Suprapubic skin (tissue), 3 donors: Measurements from ENCODE around the gene RBM38.

Experiments used
- EP300 ChIP-seq: sonication (generic); formaldehyde crosslinking; IDR thresholded peaks from one replicate; pipeline ENCODE4 v1.6.1; 2017; ENCODE audit warnings: antibody characterized with exemption
- POLR2A ChIP-seq, 2 donors: fragments of 450-650 bp; IDR thresholded peaks; one replicate each; pipeline ENCODE4 v1.6.1; 2017; ENCODE audit warnings: antibody characterized with exemption in 2 of 2, mild to moderate bottlenecking in 2 of 2, moderate library complexity in 2 of 2
- TF ChIP-seq, protein P1 (sequence below), 2 donors: fragments of 200-600 bp in 1 of 2; fragments of 450-650 bp in 1 of 2; sonication (generic) in 1 of 2; IDR thresholded peaks; one replicate each; pipeline ENCODE4 v1.5.1; 2016 to 2019; ENCODE audit warnings: antibody characterized with exemption in 2 of 2, mild to moderate bottlenecking in 1 of 2, moderate library complexity in 1 of 2

DNA sequence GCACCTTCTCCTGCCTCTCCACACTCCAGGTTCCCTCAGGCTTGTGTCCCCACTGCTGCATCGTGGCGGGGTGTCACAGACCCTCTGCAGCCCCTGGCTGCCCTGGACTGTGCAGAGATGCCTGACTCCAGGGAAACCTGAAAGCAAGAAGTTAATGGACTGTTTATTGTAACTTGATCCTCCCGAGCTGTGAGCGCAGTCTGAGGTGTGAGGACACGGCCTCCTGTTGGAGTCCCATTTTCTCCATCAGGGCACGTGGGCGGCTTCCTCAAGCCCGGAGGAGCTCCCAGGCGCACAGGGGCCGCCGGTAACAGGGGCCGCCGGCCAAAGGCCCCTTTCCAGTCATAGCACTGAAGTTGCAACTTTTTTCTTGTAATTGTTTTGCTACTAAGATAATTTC lies 16.9 kb downstream of the RBM38 start:
- TF ChIP-seq, protein P1, sequence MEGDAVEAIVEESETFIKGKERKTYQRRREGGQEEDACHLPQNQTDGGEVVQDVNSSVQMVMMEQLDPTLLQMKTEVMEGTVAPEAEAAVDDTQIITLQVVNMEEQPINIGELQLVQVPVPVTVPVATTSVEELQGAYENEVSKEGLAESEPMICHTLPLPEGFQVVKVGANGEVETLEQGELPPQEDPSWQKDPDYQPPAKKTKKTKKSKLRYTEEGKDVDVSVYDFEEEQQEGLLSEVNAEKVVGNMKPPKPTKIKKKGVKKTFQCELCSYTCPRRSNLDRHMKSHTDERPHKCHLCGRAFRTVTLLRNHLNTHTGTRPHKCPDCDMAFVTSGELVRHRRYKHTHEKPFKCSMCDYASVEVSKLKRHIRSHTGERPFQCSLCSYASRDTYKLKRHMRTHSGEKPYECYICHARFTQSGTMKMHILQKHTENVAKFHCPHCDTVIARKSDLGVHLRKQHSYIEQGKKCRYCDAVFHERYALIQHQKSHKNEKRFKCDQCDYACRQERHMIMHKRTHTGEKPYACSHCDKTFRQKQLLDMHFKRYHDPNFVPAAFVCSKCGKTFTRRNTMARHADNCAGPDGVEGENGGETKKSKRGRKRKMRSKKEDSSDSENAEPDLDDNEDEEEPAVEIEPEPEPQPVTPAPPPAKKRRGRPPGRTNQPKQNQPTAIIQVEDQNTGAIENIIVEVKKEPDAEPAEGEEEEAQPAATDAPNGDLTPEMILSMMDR (IDR thresholded peaks at IDR 0.05) = no peak
- no peak for TF ChIP-seq POLR2A (IDR thresholded peaks at IDR 0.05)
- TF ChIP-seq EP300 = no peak
